SK-N-MC (cell line): Measurements from ENCODE around the gene PLPP3.

Experiments used
- EZH2 ChIP-seq: fragments of 200-600 bp; sonication (generic); IDR thresholded peaks from one replicate; pipeline ENCODE4 v1.6.1; 2017; ENCODE audit warnings: antibody characterized with exemption
- FOXP2 ChIP-seq: optimal IDR thresholded peaks from 2 replicates; pipeline ENCODE3; 2011; ENCODE audit warnings: mild to moderate bottlenecking, moderate library complexity; ENCODE audit not compliant: insufficient read depth; ENCODE audit errors: extremely low read length, control extremely low read depth
- POLR2AphosphoS5 ChIP-seq: IDR thresholded peaks from 2 replicates; pipeline ENCODE4 v1.6.1; 2012; ENCODE audit warnings: mild to moderate bottlenecking, low read depth, low read length, borderline replicate concordance

- no peak for TF ChIP-seq FOXP2
- no peak for TF ChIP-seq POLR2AphosphoS5
- no peak for TF ChIP-seq EZH2
Observed at GRCh38 chr1:56450004-56450666, 129.2 kb downstream of the PLPP3 start.
